RWPE2 (cell line): ENCODE results near the gene RNFT2.
"Not testable (repeated sequence)": the region's sequence is repeated elsewhere in the genome, so short reads cannot be mapped to it uniquely, and the experiment has no call there.

Experiments used
- ATAC-seq: fragments of 200-7000 bp; cut with Tn5 transposase; 3 replicates; pipeline ENCODE4 v1.9.1; 2021; ENCODE audit warnings: low read depth
- DNase-seq: peaks from one replicate; pipeline ENCODE4 v3.0.0-alpha.2; 2020; ENCODE audit warnings: low spot score
- H3K27ac ChIP-seq: fragments of 450-650 bp; 2 replicates; pipeline ENCODE4 v1.5.1; 2017; ENCODE audit warnings: mild to moderate bottlenecking; ENCODE audit not compliant: poor library complexity, severe bottlenecking
- H3K27me3 ChIP-seq: fragments of 250-450 bp; sonication (Bioruptor Pico); 2 replicates; pipeline ENCODE4 v1.5.1; 2021; ENCODE audit warnings: mild to moderate bottlenecking, moderate library complexity; ENCODE audit not compliant: insufficient read depth, poor library complexity, severe bottlenecking
- H3K36me3 ChIP-seq: fragments of 250-450 bp; sonication (Bioruptor Pico); 2 replicates; pipeline ENCODE4 v1.5.1; 2020; ENCODE audit warnings: low read depth, mild to moderate bottlenecking, moderate library complexity
- H3K4me1 ChIP-seq: fragments of 250-450 bp; sonication (Bioruptor Pico); 2 replicates; pipeline ENCODE4 v1.5.1; 2021; ENCODE audit warnings: mild to moderate bottlenecking, moderate library complexity; ENCODE audit not compliant: insufficient read depth, poor library complexity, severe bottlenecking
- H3K4me3 ChIP-seq: fragments of 250-450 bp; sonication (Bioruptor Pico); 2 replicates; pipeline ENCODE4 v1.5.1; 2021; ENCODE audit warnings: mild to moderate bottlenecking, moderate library complexity; ENCODE audit not compliant: severe bottlenecking
- H3K9me3 ChIP-seq: fragments of 250-450 bp; sonication (Bioruptor Pico); 2 replicates; pipeline ENCODE4 v1.5.1; 2021; ENCODE audit warnings: mild to moderate bottlenecking, moderate library complexity; ENCODE audit not compliant: severe bottlenecking
- TF ChIP-seq, protein P1 (sequence below): fragments of 450-650 bp; IDR thresholded peaks from one replicate; pipeline ENCODE4 v1.5.1; 2017; ENCODE audit warnings: mild to moderate bottlenecking, moderate library complexity; ENCODE audit not compliant: poor library complexity, severe bottlenecking

The RNFT2 gene

DNA sequence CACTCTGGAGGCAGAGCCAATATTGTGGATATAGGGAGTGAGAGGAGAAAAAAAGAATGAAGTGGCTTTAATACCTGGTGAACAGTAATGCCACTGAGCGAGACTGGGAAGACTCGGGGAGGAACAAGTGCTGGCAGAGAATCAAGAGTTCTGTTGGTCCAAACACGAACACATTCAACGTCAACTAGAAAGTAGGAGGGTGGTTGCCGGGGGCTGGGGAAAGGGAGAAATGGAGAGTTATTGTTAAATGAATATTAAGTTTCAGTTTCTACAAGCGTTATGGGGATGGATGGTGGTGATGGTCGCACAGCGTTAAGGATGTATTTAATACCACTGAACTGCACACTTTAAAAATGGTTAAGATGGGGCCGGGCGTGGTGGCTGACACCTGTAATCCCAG lies 3.0 kb upstream of the RNFT2 start:
- DNase-seq = no peak
- TF ChIP-seq, protein P1, sequence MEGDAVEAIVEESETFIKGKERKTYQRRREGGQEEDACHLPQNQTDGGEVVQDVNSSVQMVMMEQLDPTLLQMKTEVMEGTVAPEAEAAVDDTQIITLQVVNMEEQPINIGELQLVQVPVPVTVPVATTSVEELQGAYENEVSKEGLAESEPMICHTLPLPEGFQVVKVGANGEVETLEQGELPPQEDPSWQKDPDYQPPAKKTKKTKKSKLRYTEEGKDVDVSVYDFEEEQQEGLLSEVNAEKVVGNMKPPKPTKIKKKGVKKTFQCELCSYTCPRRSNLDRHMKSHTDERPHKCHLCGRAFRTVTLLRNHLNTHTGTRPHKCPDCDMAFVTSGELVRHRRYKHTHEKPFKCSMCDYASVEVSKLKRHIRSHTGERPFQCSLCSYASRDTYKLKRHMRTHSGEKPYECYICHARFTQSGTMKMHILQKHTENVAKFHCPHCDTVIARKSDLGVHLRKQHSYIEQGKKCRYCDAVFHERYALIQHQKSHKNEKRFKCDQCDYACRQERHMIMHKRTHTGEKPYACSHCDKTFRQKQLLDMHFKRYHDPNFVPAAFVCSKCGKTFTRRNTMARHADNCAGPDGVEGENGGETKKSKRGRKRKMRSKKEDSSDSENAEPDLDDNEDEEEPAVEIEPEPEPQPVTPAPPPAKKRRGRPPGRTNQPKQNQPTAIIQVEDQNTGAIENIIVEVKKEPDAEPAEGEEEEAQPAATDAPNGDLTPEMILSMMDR = no peak

DNA sequence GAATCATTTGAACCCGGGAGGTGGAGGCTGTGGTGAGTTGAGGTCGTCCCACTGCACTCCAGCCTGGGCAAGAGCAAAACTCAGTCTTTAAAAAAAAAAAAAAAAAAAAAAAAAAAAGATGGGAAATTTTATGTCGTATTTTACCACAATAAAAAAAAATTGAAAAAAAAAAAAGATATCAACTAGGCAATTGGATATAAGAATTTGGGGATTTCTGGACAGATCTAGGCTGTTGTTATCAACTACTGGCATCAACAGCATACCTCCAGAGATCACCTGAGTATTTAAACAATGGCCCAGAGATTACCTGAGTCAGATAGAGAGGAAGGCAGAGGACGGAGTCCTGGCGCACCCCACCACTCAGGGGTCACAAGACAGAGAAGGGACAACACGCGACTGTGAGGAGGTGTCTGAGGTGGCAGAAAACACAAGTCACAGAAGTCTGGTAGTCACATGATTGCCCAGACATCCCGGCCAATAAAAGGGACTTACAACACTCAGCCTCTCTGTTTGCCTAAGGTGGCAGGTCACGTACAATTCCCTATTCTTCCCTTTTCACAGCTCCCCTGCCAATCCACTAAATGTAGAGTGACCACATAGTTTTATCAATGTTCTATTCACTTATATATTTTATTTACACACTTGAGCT lies 2.0 kb upstream of the RNFT2 start:
- Histone ChIP-seq H3K4me3 (peak overlapping the region; percentile 59), H3K36me3 (peaks cover 16% of the 10 kb centered on the region), H3K27ac (no peak overlapping the region), H3K27me3 (no peaks in the 10 kb centered on the region), H3K4me1 (no peaks in the 10 kb centered on the region), H3K9me3 (no peaks in the 10 kb centered on the region)
- no peak for ATAC-seq
- TF ChIP-seq, protein P1 = no peak
- DNase-seq = no peak

More for the DNA sequence above, 3.0 kb upstream of the RNFT2 start:
- Histone ChIP-seq H3K9me3 (no peaks in the 10 kb centered on the region), H3K27ac (no peak overlapping the region), H3K4me1 (no peaks in the 10 kb centered on the region), H3K27me3 (no peaks in the 10 kb centered on the region), H3K36me3 (peaks cover 16% of the 10 kb centered on the region), H3K4me3 (no peak overlapping the region)
- no peak for ATAC-seq

DNA sequence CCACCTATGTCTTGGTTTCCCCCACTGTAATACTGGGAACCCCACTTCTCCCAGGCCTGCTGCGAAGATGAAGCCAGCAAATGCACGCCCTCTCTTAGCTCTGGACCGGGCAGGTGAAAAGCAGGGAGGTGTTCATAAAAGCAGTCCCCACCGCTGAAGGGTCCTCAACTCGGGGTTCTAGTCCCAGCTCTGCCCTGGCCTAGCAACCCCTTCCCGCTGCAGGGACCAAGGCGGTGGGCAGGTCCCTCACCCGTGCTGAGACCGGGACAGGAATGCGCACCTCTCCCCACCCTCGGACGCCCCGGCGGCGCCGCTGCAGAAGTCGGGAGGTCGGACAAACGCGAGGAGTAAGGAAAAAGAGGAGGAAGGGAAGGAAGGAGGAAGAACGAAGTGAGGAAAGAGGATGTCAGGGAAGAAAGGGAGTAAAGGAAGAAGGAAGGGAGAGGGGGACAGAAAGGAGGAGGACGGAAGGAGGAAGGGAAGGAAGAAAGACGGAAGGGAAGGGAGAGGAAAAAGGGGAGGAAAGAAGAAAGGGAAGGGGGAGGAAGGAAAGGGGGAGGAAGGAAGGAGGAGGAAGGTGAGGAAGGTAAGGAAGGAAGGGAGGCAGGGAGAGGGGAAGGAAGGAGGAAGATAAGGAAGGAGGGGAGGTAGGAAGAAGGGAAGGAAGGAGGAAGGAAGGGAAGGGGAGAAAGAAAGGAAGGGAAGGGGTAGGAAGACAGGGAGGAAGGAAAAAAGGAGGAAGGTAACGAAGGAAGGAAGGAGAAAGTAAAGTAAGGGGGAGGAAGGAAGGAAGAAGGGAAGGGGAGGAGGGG lies 947 bp upstream of the RNFT2 start:
- DNase-seq (no peak), ATAC-seq (no peak)
- Histone ChIP-seq H3K36me3 (peaks cover 16% of the 10 kb centered on the region), H3K4me3 (peak overlapping the region; percentile 59), H3K27ac (no peak overlapping the region), H3K4me1 (no peaks in the 10 kb centered on the region), H3K27me3 (no peaks in the 10 kb centered on the region), H3K9me3 (no peaks in the 10 kb centered on the region)
- TF ChIP-seq, protein P1 = no peak

DNA sequence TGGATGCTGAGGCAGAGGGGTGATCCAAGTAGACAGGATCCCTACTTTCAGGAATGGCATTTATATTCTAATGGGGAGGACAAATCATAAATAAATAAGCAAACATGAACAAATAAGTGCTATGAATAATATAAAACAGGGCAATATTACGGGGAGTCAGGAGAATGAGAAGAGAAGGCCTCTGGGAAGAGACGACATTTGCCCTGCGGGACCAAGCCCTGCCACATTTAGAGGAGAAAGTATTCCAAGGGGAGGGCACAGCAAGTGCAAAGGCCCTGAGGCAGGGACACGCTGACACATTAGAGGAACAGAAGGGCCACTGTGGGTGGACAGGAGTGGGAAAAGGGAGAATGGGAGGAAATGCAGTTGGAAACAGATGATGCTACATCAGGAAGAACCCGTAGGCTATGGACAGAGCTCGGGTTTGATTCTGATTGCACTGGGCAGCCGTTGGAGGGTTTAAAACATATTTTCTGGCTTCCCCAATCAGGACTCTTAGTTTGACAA lies 1.3 kb downstream of the RNFT2 start:
- Histone ChIP-seq H3K9me3 (no peaks in the 10 kb centered on the region), H3K4me1 (no peaks in the 10 kb centered on the region), H3K4me3 (no peak overlapping the region), H3K27me3 (no peaks in the 10 kb centered on the region), H3K36me3 (peaks cover 7% of the 10 kb centered on the region), H3K27ac (no peak overlapping the region)
- ATAC-seq = no peak
- DNase-seq = no peak
- TF ChIP-seq, protein P1 = no peak

DNA sequence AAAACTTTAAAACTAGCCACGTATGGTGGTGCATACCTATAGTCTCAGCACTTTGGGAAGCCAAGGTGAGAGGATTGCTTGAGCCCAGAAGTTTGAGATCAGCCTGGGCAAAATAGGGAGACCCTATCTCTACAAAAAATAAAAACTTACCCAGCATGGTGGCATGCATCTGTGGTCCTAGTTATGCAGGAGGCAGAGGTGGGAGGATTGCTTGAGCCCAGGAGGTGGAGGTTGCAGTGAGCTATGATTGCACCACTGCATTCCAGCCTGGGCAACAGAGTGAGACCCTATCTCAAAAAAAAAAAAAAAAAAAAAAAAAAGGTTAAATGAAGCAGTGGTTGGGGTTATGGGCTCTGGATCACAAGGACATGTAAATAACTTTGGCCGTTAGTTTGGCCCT lies 4.7 kb downstream of the RNFT2 start:
- not testable (repeated sequence) for H3K4me1 ChIP-seq, DNase-seq, H3K27me3 ChIP-seq, H3K36me3 ChIP-seq, H3K27ac ChIP-seq, H3K9me3 ChIP-seq, H3K4me3 ChIP-seq, ATAC-seq
